Gastroesophageal sphincter (tissue), 3 donors: ENCODE measurements around the gene ZBTB20.

ENCODE experiments used
- CTCF ChIP-seq, 4 experiments: fragments of 200-600 bp in 2 of 4; fragments of 450-650 bp in 2 of 4; sonication (generic) in 1 of 4; IDR thresholded peaks; one replicate each; pipeline ENCODE4 v1.5.1; 2017 to 2019; ENCODE audit warnings: antibody characterized with exemption in 4 of 4, mild to moderate bottlenecking in 2 of 4, moderate library complexity in 2 of 4
- EP300 ChIP-seq: sonication (generic); formaldehyde crosslinking; IDR thresholded peaks from one replicate; pipeline ENCODE4 v1.6.1; 2017; ENCODE audit warnings: antibody characterized with exemption, mild to moderate bottlenecking
- POLR2A ChIP-seq, 2 donors: fragments of 450-650 bp; IDR thresholded peaks; one replicate each; pipeline ENCODE4 v1.6.1; 2017; ENCODE audit warnings: antibody characterized with exemption in 2 of 2, mild to moderate bottlenecking in 2 of 2, moderate library complexity in 1 of 2
- POLR2AphosphoS5 ChIP-seq: sonication (generic); formaldehyde crosslinking; IDR thresholded peaks from one replicate; pipeline ENCODE4 v1.6.1; 2017; ENCODE audit warnings: antibody characterized with exemption

- TF ChIP-seq CTCF (IDR thresholded peaks at IDR 0.05) (no peak), POLR2AphosphoS5 (no peak), POLR2A (IDR thresholded peaks at IDR 0.05) (no peak), EP300 (no peak)
Measured at GRCh38 chr3:114902691-114903101, 244.4 kb downstream of the ZBTB20 start.
